Memory B cell (primary cell): ENCODE results near the gene COL4A2.

ENCODE experiments used
- ATAC-seq: fragments of 150-1000 bp; cut with Tn5 transposase; 2 replicates; pipeline ENCODE4 v1.10.0; 2021; ENCODE audit warnings: low read depth, mild to moderate bottlenecking, moderate library complexity
- DNase-seq, 2 donors: peaks; one replicate each; pipeline ENCODE4 v3.0.0; 2022; ENCODE audit warnings: low spot score in 2 of 2
- H3K27ac Mint-ChIP-seq: one replicate; pipeline ENCODE4 v1.8.0; 2022; ENCODE audit warnings: mild to moderate bottlenecking, moderate library complexity, mixed read lengths
- H3K27me3 Mint-ChIP-seq: one replicate; pipeline ENCODE4 v1.8.0; 2022; ENCODE audit warnings: mixed read lengths
- H3K36me3 Mint-ChIP-seq: one replicate; pipeline ENCODE4 v1.8.0; 2022; ENCODE audit warnings: mild to moderate bottlenecking, mixed read lengths
- H3K4me1 Mint-ChIP-seq: one replicate; pipeline ENCODE4 v1.8.0; 2022; ENCODE audit warnings: mixed read lengths
- H3K4me3 Mint-ChIP-seq: one replicate; pipeline ENCODE4 v1.8.0; 2022; ENCODE audit warnings: mild to moderate bottlenecking, moderate library complexity, mixed read lengths
- H3K9me3 Mint-ChIP-seq: one replicate; pipeline ENCODE4 v1.8.0; 2022; ENCODE audit warnings: mixed read lengths

COL4A2 gene

DNA sequence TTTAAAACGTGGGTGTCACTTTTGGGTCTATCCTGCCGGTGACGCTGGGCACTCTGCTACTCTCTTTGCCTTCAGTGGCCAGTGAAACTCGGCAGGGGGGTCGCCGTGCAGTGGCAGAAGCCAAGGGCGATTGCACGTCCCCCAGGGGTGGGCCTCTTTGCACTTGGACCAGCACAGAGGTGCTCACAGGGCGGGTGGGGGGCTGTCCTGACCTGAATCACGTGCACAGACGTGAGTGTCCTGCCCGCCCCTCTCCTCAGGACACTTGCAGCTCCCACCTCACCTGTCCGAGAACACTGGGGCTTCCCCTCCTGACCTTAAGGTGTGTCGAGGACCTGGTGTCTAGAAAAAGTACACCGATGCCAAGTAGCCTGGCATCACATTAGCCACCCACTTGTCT lies 16.3 kb upstream of the COL4A2 start:
- ATAC-seq, result no peak

DNA sequence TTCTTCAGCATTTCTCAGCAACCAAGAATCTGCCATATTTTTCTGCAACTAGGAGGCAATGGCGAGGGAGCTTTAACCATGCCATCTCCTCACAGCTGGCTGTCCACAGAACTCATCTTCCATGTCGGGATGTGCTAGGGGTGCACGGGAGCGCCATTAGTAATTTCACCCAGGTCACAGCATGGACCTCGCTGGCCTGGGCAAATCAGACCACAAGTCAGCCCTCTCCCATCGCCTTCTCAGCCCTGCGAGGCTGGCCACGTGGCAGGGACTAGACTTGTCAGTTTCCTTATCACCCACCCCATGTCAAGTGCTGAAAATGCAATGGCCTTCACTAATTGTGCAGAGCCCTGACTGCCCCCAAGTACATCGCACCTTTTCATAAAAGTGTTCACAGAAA lies 15.8 kb upstream of the COL4A2 start:
- Mint-ChIP-seq H3K9me3 (peaks cover 2% of the 10 kb centered on the region), H3K4me1 (no peaks in the 10 kb centered on the region), H3K4me3 (no peak overlapping the region), H3K27me3 (no peaks in the 10 kb centered on the region), H3K27ac (no peak overlapping the region), H3K36me3 (no peaks in the 10 kb centered on the region)
- no peak for ATAC-seq
- DNase-seq, result no peak

More for the DNA sequence above, 16.3 kb upstream of the COL4A2 start:
- Mint-ChIP-seq H3K4me3 (no peak overlapping the region), H3K27ac (no peak overlapping the region), H3K27me3 (no peaks in the 10 kb centered on the region), H3K4me1 (no peaks in the 10 kb centered on the region), H3K9me3 (peaks cover 2% of the 10 kb centered on the region), H3K36me3 (no peaks in the 10 kb centered on the region)
- DNase-seq, result no peak

DNA sequence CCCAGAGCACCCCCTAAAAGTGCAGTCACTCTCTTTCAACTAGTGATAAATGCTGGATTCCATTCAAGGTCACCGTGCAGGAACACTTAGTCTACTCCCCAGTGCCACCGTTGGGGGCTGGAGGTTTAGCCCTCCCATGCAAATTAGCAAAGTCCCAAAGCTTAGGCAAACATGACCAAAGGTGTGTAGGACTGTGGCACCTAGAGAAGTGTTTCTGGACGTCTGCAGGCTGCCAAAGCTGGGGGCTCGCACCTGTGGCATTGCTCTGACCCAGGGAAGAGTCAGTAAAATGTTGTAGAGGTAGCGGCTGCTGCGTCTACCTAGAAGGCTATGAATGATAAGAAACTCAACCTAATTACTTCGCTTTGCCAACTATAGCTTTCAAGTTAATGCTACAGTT lies 14.0 kb upstream of the COL4A2 start:
- H3K27ac Mint-ChIP-seq, result no peak overlapping the region
- no peak for DNase-seq
- no peak for ATAC-seq
- no peaks in the 10 kb centered on the region for H3K4me1 Mint-ChIP-seq
- H3K27me3 Mint-ChIP-seq, result peaks cover 5% of the 10 kb centered on the region
- no peaks in the 10 kb centered on the region for H3K36me3 Mint-ChIP-seq
- peaks cover 2% of the 10 kb centered on the region for H3K9me3 Mint-ChIP-seq
- no peak overlapping the region for H3K4me3 Mint-ChIP-seq

DNA sequence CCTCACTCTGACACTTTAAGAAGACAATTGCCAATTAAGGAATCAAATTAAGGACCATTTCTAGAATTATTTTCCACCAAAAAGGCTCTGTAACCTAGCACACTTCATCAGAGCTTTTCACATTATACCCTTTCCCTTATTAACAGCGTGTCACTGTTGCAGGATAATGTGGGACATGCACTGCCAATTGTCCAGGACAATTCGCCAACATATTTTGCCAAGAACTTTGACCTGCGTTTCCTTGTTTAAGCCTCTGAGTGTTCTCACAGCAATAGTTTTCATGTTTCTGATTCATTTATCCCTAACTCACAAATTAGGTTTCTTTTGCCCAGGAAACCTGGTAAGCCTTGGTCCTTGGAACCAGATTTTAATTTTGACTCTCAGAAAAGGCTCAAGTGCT lies 13.4 kb upstream of the COL4A2 start:
- no peak overlapping the region for H3K27ac Mint-ChIP-seq
- no peak overlapping the region for H3K4me3 Mint-ChIP-seq
- DNase-seq, result no peak
- peaks cover 2% of the 10 kb centered on the region for H3K9me3 Mint-ChIP-seq
- H3K27me3 Mint-ChIP-seq, result peaks cover 5% of the 10 kb centered on the region
- no peaks in the 10 kb centered on the region for H3K36me3 Mint-ChIP-seq
- no peak for ATAC-seq
- no peaks in the 10 kb centered on the region for H3K4me1 Mint-ChIP-seq

DNA sequence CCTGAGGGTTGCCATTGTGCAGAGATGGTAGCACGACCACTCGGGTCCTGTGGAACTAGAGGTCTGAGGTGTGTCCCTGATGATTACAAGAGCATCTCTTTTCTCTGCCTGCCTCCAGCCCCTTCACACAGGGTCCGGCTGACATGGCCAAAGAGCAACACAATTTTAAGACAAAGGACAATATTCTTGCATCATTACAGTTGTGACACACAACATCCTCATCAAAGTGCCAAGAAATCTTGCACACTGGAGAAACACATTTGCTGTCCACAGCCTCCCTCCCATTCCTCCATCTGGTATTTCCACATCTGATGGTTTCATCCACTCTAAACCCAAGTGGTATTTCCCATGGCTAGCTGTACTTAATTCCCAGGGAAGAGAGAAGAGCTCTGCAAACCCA lies 12.9 kb upstream of the COL4A2 start:
- peaks cover 5% of the 10 kb centered on the region for H3K27me3 Mint-ChIP-seq
- no peaks in the 10 kb centered on the region for H3K4me1 Mint-ChIP-seq
- no peak for ATAC-seq
- H3K36me3 Mint-ChIP-seq, result no peaks in the 10 kb centered on the region
- no peak overlapping the region for H3K4me3 Mint-ChIP-seq
- DNase-seq, result no peak
- H3K27ac Mint-ChIP-seq, result no peak overlapping the region
- H3K9me3 Mint-ChIP-seq, result peaks cover 2% of the 10 kb centered on the region

DNA sequence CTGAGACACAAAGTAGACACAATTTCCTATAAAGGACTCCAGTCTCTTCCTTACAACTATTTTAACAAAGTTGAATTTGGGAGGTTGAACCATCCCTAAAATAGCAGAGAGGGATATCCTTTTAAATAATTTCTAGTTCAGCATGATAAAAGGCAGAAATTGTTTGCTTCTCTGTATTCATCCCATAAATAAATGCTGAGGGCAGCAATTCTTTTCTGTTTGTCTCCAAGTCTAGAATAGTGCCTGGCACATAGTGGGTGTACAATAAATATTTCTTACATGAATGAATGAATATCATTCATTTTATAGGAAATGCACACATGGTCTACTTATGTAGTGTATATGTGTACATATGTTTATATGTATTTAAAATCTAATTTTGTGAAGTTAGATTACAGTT lies 12.5 kb upstream of the COL4A2 start:
- Mint-ChIP-seq H3K9me3 (peaks cover 2% of the 10 kb centered on the region), H3K36me3 (no peaks in the 10 kb centered on the region), H3K4me3 (no peak overlapping the region), H3K27me3 (peaks cover 5% of the 10 kb centered on the region), H3K27ac (no peak overlapping the region), H3K4me1 (no peaks in the 10 kb centered on the region)
- DNase-seq (no peak), ATAC-seq (no peak)

DNA sequence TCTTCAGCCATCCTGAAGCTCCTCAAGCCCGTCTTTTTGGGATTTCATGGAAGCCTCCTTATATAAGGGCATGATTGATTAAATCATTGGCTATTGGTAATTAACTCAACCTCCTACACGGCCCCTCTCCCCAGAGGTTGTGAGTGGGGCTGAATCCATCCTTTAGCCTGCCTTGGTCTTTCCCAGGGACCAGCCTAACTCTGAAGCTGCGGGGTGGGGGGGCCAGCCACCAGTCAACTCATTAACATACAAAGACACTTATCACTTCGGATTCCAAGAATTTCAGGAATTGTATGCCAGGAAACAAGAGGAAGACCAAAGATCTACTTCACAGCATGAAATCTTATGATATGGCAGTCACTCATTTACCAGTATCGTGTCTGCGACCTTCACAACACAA lies 10.1 kb upstream of the COL4A2 start:
- DNase-seq, result no peak
- peaks cover 14% of the 10 kb centered on the region for H3K27me3 Mint-ChIP-seq
- peaks cover 2% of the 10 kb centered on the region for H3K9me3 Mint-ChIP-seq
- no peak overlapping the region for H3K27ac Mint-ChIP-seq
- no peaks in the 10 kb centered on the region for H3K4me1 Mint-ChIP-seq
- no peaks in the 10 kb centered on the region for H3K36me3 Mint-ChIP-seq
- no peak overlapping the region for H3K4me3 Mint-ChIP-seq
- ATAC-seq, result no peak

DNA sequence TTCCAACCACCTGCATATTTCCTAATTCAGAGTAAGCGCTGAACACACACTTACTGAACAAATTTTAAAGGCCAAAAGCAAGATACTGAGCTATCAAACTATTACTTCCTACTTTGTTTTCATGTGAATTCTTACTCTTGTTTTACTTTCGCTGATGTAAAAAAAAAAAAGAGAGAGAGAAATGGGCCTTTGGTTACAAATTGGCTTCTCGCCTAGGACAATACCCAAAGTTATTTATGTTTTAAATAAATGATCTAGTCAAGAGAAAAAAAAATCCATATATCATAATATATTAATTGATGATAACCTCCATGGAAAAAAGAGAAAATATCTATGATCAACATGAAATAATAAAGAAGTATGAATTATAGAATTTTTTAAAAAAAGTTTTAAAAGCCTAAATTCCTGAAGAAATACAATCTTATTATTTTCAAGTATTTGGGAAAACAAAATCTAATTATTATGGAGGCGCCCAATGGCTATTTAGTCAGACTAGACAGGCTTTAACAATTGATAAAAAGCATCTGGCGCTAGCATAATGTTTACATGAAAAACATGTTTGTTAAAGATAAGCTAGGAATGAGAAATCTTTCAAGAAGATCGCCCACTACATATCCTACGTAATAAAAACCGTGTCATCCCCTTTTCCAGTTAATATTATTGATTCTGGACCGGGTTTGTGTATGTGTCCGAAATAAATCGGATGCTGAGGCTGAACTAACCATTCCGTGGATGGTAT lies 9.1 kb upstream of the COL4A2 start:
- ATAC-seq (no peak), DNase-seq (no peak)

DNA sequence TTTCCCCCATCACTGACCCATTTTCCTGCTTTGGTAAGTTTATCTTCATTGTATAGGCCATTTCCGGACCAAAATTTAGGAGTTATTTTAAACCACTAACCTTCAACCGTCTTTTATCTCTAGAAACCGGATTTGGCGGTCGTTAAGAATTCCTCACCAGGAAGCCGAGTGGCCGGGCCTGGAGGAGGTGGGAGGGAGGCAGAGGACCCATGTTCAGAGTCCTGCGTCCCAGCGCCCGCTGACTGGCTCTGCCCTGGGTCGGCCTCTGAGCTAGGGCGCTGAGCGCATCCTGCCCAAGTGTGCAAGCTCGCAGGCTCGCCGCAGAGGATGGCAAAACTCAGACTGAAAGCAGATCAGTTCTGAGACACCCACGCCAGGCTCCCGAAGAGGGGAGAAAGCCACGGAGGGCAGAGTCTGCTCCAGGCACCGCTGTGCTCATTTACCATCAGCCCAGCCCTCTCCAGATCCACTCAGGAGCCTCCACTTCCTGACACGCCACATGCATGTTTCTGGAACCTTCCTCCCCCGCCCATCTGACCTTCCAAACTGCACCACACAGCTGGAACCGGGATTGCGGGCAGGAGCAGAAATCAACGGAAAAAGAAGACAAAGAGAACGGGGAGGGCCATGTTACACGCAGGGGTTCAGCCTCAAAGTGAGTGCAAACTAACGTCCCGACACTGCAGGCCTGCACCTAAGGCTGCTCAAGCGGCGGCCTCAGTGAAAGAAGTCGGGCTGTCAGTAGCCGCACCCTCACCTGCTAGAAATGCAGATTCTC lies 8.4 kb upstream of the COL4A2 start:
- Mint-ChIP-seq H3K36me3 (no peaks in the 10 kb centered on the region), H3K27ac (no peak overlapping the region), H3K9me3 (no peaks in the 10 kb centered on the region), H3K4me3 (no peak overlapping the region), H3K4me1 (no peaks in the 10 kb centered on the region), H3K27me3 (peaks cover 18% of the 10 kb centered on the region)
- no peak for DNase-seq
- ATAC-seq, result no peak

More for the DNA sequence above, 9.1 kb upstream of the COL4A2 start:
- Mint-ChIP-seq H3K27ac (no peak overlapping the region), H3K9me3 (peaks cover under 1% of the 10 kb centered on the region), H3K36me3 (no peaks in the 10 kb centered on the region), H3K27me3 (peaks cover 14% of the 10 kb centered on the region), H3K4me3 (no peak overlapping the region), H3K4me1 (no peaks in the 10 kb centered on the region)

DNA sequence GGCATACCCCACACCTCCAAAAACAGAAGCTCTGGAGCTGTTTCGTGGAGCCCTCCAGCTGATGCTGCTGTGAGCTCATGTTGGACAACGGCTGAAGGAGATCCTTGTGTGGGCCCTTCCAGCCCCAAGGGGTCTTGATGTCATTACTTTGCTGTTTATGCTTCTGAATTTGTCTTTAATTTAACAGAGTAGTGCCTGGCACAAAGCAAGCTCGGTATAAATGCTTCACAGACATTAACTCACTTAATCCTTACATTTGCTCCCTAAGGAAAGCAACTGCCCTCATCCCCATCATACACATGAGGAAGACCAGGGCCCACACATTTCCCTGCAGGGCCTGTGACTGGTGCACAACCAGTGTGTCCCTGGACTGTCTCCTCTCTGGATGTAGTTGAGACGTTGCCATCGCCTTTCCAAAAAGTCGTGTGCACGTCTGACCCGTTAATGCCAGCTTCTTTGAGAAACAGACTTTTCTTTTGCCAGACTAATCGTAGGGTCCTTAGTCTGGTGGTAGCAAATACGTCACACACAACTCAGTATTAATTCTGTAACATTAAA lies 7.7 kb upstream of the COL4A2 start:
- no peak for ATAC-seq

DNA sequence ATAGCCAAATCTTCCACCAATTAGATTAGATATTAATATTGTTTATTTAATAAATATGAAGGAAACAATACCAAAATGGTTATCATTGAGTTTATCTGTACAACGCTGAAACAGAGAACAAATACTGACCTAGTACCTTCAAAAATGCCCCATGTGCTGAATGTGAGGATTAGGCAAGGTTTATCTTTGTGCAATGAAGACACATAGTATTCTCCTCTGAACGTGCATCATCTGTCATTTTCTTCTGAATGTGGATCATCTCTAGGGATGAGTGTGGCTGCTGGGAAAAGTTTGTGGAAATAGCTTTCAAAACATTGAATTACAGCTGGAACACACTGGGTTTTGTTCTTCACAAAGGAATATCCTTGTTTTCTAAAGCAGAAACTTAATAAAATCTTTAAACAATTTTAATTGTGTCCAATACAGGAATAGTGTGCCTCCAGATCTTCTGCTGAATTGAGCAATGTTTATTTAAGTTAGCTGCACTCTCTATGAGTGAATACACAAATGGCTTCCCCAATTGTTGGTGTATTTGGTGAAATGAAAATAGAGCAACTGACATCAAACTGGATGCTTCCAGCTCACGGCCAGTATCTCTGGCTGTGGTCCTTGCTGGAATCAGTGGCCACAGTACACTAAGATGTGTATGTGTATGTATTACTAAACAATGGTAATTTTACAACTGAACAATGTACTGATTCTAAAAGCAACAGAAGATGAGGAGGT lies 6.8 kb upstream of the COL4A2 start:
- H3K27ac Mint-ChIP-seq, result no peak overlapping the region
- no peaks in the 10 kb centered on the region for H3K36me3 Mint-ChIP-seq
- DNase-seq, result no peak
- H3K27me3 Mint-ChIP-seq, result peaks cover 24% of the 10 kb centered on the region
- ATAC-seq, result no peak
- no peaks in the 10 kb centered on the region for H3K4me1 Mint-ChIP-seq
- no peak overlapping the region for H3K4me3 Mint-ChIP-seq
- H3K9me3 Mint-ChIP-seq, result no peaks in the 10 kb centered on the region

More for the DNA sequence above, 7.7 kb upstream of the COL4A2 start:
- H3K27ac Mint-ChIP-seq, result no peak overlapping the region
- no peaks in the 10 kb centered on the region for H3K36me3 Mint-ChIP-seq
- peaks cover 21% of the 10 kb centered on the region for H3K27me3 Mint-ChIP-seq
- no peaks in the 10 kb centered on the region for H3K9me3 Mint-ChIP-seq
- H3K4me3 Mint-ChIP-seq, result no peak overlapping the region
- no peaks in the 10 kb centered on the region for H3K4me1 Mint-ChIP-seq
- DNase-seq, result no peak

DNA sequence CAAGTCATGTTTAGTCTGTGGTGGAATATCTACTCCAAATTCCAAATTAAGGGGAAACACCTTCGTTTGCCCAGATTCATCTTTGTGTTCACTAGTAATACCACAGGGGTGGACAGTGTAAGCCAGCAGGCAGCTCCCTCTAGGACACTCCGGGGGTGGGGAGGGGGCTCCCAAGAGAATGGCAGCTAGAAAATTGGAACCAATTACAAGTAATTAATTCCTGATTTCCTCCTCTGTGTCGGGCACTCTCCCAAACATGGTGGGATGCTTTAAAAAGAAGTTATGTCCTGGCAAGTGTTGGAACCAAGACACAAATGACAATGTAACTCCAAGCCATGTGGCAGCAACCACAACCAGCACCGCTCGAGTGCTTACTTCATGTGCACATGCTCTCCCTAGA lies 6.0 kb upstream of the COL4A2 start:
- ATAC-seq (no peak), DNase-seq (no peak)
- H3K27ac Mint-ChIP-seq, result no peak overlapping the region
- peaks cover 29% of the 10 kb centered on the region for H3K27me3 Mint-ChIP-seq
- no peaks in the 10 kb centered on the region for H3K4me1 Mint-ChIP-seq
- no peak overlapping the region for H3K4me3 Mint-ChIP-seq
- no peaks in the 10 kb centered on the region for H3K9me3 Mint-ChIP-seq
- no peaks in the 10 kb centered on the region for H3K36me3 Mint-ChIP-seq

DNA sequence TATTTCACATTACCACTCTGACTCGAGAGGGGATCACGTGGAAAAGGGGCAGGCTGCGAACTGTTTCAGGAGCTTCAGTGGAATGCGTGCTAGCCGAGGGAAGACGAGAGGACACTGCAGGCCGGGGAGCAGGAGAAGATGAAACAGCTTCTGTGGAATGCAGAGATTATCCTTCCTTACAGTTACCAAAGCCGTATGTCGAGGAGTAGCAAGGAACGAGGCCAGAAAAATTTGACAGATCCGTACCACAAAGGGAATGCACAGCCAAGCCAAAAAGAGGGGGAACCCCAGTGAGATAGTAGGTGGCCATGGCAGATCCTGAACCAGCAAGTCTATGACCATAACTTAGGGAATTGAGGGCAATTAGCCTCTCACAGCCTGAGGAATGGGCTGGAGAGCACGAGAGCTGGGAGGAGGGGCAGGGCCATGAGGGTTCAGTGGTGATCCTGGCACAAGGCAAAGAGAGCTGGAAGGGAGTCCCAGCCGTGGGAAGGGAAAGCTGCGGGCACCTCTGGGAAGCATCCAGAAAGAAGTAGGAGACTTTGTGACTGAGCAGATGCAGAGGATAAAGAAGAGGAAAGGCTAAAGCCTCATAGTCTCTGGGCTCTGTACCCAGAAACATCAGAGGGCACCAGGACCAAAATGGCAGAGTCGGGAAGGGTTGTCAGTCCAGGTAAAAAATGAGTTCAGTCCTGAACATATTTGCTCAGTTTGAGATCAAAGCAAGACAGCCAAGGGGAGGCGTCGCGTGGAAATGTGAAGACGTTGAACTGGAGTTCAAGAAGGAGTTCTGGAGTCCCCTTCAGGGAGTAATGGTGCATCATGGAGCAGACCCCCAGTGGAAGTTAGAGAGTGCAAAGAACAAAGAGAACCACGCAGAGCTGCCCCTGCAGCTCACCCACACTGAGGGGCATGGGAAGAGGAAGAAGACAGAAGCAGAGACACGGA lies 5.2 kb upstream of the COL4A2 start:
- no peak overlapping the region for H3K27ac Mint-ChIP-seq
- H3K9me3 Mint-ChIP-seq, result no peaks in the 10 kb centered on the region
- peaks cover 29% of the 10 kb centered on the region for H3K27me3 Mint-ChIP-seq
- DNase-seq (no peak), ATAC-seq (no peak)
- no peaks in the 10 kb centered on the region for H3K36me3 Mint-ChIP-seq
- H3K4me3 Mint-ChIP-seq, result no peak overlapping the region
- H3K4me1 Mint-ChIP-seq, result no peaks in the 10 kb centered on the region
